Heart right ventricle (tissue), 16 donors: ENCODE results near the gene JHY. TPM values are rescaled to one million over a fixed set of nuclear protein-coding genes. Genes with fewer than 3 reads are reported as not detected.

ENCODE experiments used
- ATAC-seq, 8 donors: fragments of 200-7000 bp; cut with Tn5 transposase; one replicate each; pipeline ENCODE4 v1.9.1; 2020; ENCODE audit warnings: mild to moderate bottlenecking in 8 of 8, moderate library complexity in 8 of 8, moderate number of reproducible peaks in 1 of 8
- DNase-seq, 2 donors: peaks; one replicate each; pipeline ENCODE4 v3.0.0-alpha.2; 2020
- H3K27ac ChIP-seq, 10 donors: fragments of 200-600 bp; sonication (generic) in 2 of 10; one replicate each; pipeline versions ENCODE4 v1.5.0 to v1.8.0; 2020 to 2022; ENCODE audit warnings: mild to moderate bottlenecking in 3 of 10
- H3K27me3 ChIP-seq, 7 donors: fragments of 200-600 bp; one replicate each; pipeline ENCODE4 v1.8.0; 2021 to 2022; ENCODE audit warnings: mild to moderate bottlenecking in 2 of 7
- H3K36me3 ChIP-seq, 9 donors: fragments of 200-600 bp; sonication (generic) in 1 of 9; one replicate each; pipeline versions ENCODE4 v1.5.0 to v1.8.0; 2020 to 2022; ENCODE audit warnings: mild to moderate bottlenecking in 2 of 9
- H3K4me1 ChIP-seq, 9 donors: fragments of 200-600 bp; sonication (generic) in 1 of 9; one replicate each; pipeline versions ENCODE4 v1.5.0 to v1.8.0; 2020 to 2022; ENCODE audit warnings: mild to moderate bottlenecking in 4 of 9
- H3K4me3 ChIP-seq, 10 donors: fragments of 200-600 bp; sonication (generic) in 2 of 10; one replicate each; pipeline versions ENCODE4 v1.5.0 to v1.8.0; 2020 to 2022; ENCODE audit warnings: mild to moderate bottlenecking in 7 of 10, moderate library complexity in 2 of 10
- H3K9me3 ChIP-seq, 11 donors: fragments of 200-600 bp in 10 of 11; sonication (generic) in 2 of 11; one replicate each; pipeline versions ENCODE4 v1.5.0 to v1.8.0; 2013 to 2022; ENCODE audit warnings: mild to moderate bottlenecking in 2 of 11, control low read depth in 1 of 11, moderate library complexity in 1 of 11
- WGBS, 2 donors: extraction: QIAGEN DNeasy Blood & Tissue Kit; methylation state at CpG; one replicate each; pipeline ENCODE4 v1.1.7; 2013; ENCODE audit warnings: inconsistent platforms in 1 of 2; 5-methylcytosine and 5-hydroxymethylcytosine counted together
- intact Hi-C, 10 donors: fragments of 100-400 bp; cut with DNase I; formaldehyde crosslinking; loops; one replicate each; pipeline versions ENCODE4 v1.11.1 to v1.14.2; 2022
- long read RNA-seq, 3 donors: library from polyadenylated mRNA; unstranded; transcript quantifications; one replicate each; pipeline ENCODE4 v2.0.0, GENCODE V29; 2020 to 2021
- polyA plus RNA-seq, 2 donors: library from polyadenylated mRNA; stranded (reverse); fragments of 200-250 nt; gene quantifications; one replicate each; pipeline ENCODE4 v1.2.3, GENCODE V29; 2013
- total RNA-seq, 10 donors: library from RNA; stranded (reverse); fragmentation: NEBNext Ultra II Directional in 3 of 10; extraction: Animal tissue kit (Norgen Biotek cat#: 25700) in 3 of 10; gene quantifications; one replicate each; pipeline versions ENCODE4 v1.2.1 to v1.2.4, GENCODE V29; 2021 to 2023
- TF ChIP-seq, protein P1 (sequence below), 9 donors: fragments of 200-600 bp; sonication (generic) in 2 of 9; IDR thresholded peaks; one replicate each; pipeline versions ENCODE4 v1.5.0 to v1.8.0; 2021 to 2022; ENCODE audit warnings: antibody characterized with exemption in 9 of 9, mild to moderate bottlenecking in 5 of 9, moderate library complexity in 1 of 9
- donor health status: Arrhythmogenic right ventricular cardiomyopathy.
- donor health status: ischemic (EF 13 %, LVEDD 7.1; RV severe dilation, severe dysfunction).
- donor health status: healthy with polysubstance abuse.
- donor health status: DM: no; HTN: yes; CAD: no.
- donor health status: DM: no; HTN: no; CAD: no.
- donor health status: ischemic (EF 25% LVEDD 6.9; RV normal size, moderate dysfunction).
- donor health status: ischemic (EF 25% LVEDD 5.7; RV mildly dilated, moderate dysfunction).
- donor health status: healthy.
- donor health status: DM: yes; HTN: yes; CAD: no.
- donor health status: Ischemic cardiomyopathy.
- donor health status: ischemic (EF 35%, LVEDD 5.7; RV mildly dilated, moderate dysfunction).
- donor health status: nonischemic (EF 11% LVEDD 7.7; RV severe dilation, severe dysfunction).
- donor health status: DM: yes; HTN: yes; CAD: no.
- donor health status: PGD.
- donor health status: ischemic (EF 29% LVEDD 5.4; RV normal size, mild dysfunction).
- donor health status: nonischemic (EF 23%, LVEDD 6.1; RV moderate dilation, normal function).

The JHY gene
- total RNA-seq (1 to 10 TPM in 9 of 10 donors, under 1 TPM in 1; 0.87 to 2.3 (median 1.8) TPM), polyA plus RNA-seq (1 to 10 TPM in 1 of 2 donors, under 1 TPM in 1; 0.41 to 1.1 TPM)
- long read RNA-seq, donor 1, partial matches to known transcripts = 1 of 1 reads
- long read RNA-seq, donor 1, other reads (novel, unspliced or antisense) = 0 of 1 reads
- long read RNA-seq, donor 2, partial matches to known transcripts = 1 of 3 reads
- long read RNA-seq, donor 2, other reads (novel, unspliced or antisense) = 0 of 3 reads
- long read RNA-seq, donor 3, partial matches to known transcripts = 5 of 8 reads
- long read RNA-seq, donor 3, other reads (novel, unspliced or antisense) = 3 of 8 reads

- no peak for ATAC-seq
- DNase-seq = peak; percentile 44 to 64
These were observed at the start of gene JHY for GRCh38 chr11:122882189-122882856. TSS of gene JHY (plus strand) at chr11:122882759. CDS start at chr11:122885850, 3,091 bp downstream.

DNA sequence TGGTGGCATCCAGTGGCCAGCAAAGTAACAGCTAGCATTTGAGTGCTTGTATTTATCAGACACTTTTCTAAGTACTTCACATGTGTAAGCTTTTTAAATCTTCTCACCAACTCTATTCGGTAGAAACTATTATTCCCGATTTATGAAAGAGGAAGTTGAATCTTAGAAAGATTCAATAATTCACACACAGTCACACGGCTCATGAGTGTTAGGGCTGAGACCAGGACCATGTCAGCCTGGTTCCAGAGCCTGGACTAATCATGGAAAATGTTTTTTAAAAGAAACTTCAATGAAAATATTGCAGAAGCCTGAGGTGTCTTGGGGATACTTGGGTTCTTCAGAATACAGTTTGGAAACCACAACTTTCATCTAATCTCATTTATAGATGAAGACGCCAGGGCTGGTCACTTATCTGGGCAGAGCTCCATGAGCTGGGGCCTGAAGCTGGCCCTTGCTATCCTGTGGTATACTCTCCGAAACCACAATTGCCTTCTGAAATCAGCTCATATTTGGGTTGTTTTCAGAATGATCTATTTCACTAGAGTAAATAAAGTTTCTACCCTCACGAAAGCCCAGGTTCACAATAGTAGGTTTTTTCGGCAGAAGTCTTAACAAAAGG lies 48.6 kb upstream of the JHY start:
- 83 to 86% methylated on average over 7 of the region's 7 CpGs for WGBS, 2 donors
- Histone ChIP-seq H3K27ac (no peak overlapping the region), H3K36me3 (no peaks in the 10 kb centered on the region), H3K9me3 (no peaks in the 10 kb centered on the region), H3K27me3 (peaks cover 0 to 11% (median 0%) of the 10 kb centered on the region in 7 donors), H3K4me3 (no peak overlapping the region), H3K4me1 (peaks cover 0 to 7% (median 0%) of the 10 kb centered on the region in 9 donors)
- intact Hi-C loops = no loop called here
- ATAC-seq (no peak), DNase-seq (no peak)
- TF ChIP-seq, protein P1, sequence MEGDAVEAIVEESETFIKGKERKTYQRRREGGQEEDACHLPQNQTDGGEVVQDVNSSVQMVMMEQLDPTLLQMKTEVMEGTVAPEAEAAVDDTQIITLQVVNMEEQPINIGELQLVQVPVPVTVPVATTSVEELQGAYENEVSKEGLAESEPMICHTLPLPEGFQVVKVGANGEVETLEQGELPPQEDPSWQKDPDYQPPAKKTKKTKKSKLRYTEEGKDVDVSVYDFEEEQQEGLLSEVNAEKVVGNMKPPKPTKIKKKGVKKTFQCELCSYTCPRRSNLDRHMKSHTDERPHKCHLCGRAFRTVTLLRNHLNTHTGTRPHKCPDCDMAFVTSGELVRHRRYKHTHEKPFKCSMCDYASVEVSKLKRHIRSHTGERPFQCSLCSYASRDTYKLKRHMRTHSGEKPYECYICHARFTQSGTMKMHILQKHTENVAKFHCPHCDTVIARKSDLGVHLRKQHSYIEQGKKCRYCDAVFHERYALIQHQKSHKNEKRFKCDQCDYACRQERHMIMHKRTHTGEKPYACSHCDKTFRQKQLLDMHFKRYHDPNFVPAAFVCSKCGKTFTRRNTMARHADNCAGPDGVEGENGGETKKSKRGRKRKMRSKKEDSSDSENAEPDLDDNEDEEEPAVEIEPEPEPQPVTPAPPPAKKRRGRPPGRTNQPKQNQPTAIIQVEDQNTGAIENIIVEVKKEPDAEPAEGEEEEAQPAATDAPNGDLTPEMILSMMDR (IDR thresholded peaks at IDR 0.05) = no peak

More at GRCh38 chr11:122882189-122882856, at the start of gene JHY:
- 24% methylated on average over 39 of the region's 39 CpGs for WGBS, 2 donors
- Histone ChIP-seq H3K9me3 (no peaks in the 10 kb centered on the region), H3K36me3 (peaks cover 0 to 7% (median 0%) of the 10 kb centered on the region in 9 donors), H3K27ac (peak within 1 kb of the TSS; percentile 30 to 87 (median 76)), H3K4me3 (peak within 1 kb of the TSS; percentile 29 to 93 (median 72)), H3K4me1 (peaks cover 0 to 20% (median 4%) of the 10 kb centered on the region in 9 donors), H3K27me3 (peaks cover 0 to 38% (median 17%) of the 10 kb centered on the region in 7 donors)
- TF ChIP-seq, protein P1 (IDR thresholded peaks at IDR 0.05) = no peak
- intact Hi-C loops = no loop called here

DNA sequence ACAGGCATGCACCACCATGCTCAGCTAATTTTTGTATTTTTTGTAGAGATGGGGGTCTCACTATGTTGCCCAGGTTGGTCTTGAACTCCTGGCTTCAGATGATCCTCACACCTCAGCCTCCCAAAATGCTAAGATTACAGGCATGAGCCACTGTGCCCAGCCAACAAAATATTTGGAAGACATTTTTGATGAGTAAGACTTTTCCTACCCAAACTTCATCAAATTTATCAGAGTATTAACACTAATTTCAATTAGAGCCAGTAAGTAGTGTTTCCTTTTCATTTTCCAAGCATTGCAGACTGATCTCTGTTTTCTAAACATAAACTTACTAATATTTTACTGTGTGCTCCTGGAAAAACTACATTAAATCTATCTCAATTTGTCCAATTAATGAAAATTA lies 45.6 kb upstream of the JHY start:
- TF ChIP-seq, protein P1 (IDR thresholded peaks at IDR 0.05) = no peak
- ATAC-seq (no peak), DNase-seq (no peak)
- Histone ChIP-seq H3K9me3 (no peaks in the 10 kb centered on the region), H3K36me3 (no peaks in the 10 kb centered on the region), H3K27ac (no peak overlapping the region), H3K27me3 (peaks cover 0 to 13% (median 0%) of the 10 kb centered on the region in 7 donors), H3K4me3 (no peak overlapping the region), H3K4me1 (peaks cover 0 to 7% (median 0%) of the 10 kb centered on the region in 9 donors)
- intact Hi-C loops = no loop called here

- Histone ChIP-seq H3K27ac (no peak overlapping the region), H3K36me3 (no peaks in the 10 kb centered on the region), H3K4me3 (no peak overlapping the region), H3K27me3 (peaks cover 0 to 18% (median 0%) of the 10 kb centered on the region in 7 donors), H3K4me1 (peaks cover 0 to 7% (median 0%) of the 10 kb centered on the region in 9 donors), H3K9me3 (no peaks in the 10 kb centered on the region)
- ATAC-seq (no peak), DNase-seq (no peak)
- intact Hi-C loops = no loop called here
- WGBS, 2 donors = 91 to 92% methylated on average over 4 of the region's 4 CpGs
- TF ChIP-seq, protein P1 (IDR thresholded peaks at IDR 0.05) = no peak
These were observed 44.8 kb upstream of the JHY start for GRCh38 chr11:122837528-122838346.
